ENCODE measurements around the gene DNAJC17. TPM values are rescaled to one million over a fixed set of nuclear protein-coding genes. Genes with fewer than 3 reads are reported as not detected.
A peak's percentile ranks its signal among the peaks of the same experiment; 100 is the strongest.

The DNAJC17 gene
- total and polyA plus RNA-seq, 2 of the 13 experiments (the other 11 are each of a cell fraction or from before 2014, with no cell fraction given), result 22.2 to 26.5 TPM

DNA sequence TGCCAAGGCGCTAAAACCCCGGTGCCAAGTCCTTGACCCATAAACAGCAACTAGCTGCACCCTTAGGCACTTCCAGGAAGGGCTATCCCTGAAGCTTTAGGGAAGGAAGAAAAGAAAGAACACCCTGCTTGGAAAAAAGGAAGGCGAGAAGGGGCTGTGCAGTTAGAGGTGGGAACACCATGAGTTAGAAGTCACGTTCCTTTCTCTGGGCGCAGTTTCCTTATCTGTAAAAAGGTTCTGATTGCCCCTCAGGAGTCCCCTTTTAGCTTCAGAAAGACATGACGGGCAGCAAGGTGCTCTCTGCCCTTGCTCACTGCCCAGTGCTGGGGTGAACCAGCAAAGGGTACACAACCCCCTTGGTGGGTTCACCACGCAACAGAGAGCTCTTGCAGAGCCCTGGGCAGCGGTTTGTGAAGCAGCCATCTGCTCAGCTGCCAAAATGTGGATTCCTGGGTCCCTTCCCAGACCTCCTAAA, 42.6 kb downstream of the DNAJC17 start (continued):
- no peak for TF ChIP-seq MIER3 (CRISPR knock-in tag; IDR thresholded peaks at IDR 0.05; ENCODE audit: borderline replicate concordance)
- TF ChIP-seq, protein P1, sequence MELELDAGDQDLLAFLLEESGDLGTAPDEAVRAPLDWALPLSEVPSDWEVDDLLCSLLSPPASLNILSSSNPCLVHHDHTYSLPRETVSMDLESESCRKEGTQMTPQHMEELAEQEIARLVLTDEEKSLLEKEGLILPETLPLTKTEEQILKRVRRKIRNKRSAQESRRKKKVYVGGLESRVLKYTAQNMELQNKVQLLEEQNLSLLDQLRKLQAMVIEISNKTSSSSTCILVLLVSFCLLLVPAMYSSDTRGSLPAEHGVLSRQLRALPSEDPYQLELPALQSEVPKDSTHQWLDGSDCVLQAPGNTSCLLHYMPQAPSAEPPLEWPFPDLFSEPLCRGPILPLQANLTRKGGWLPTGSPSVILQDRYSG (CRISPR knock-in tag; IDR thresholded peaks at IDR 0.05), result 0 out of 2 replicates have a peak, but pooled peaks have one; percentile 37
- no peak for TF ChIP-seq GABPA (IDR thresholded peaks at IDR 0.05; ENCODE audit: low read depth, low read length)
- TF ChIP-seq GABPA (CRISPR knock-in tag; IDR thresholded peaks at IDR 0.05; ENCODE audit: low read depth), result no peak
- TF ChIP-seq, protein P2, sequence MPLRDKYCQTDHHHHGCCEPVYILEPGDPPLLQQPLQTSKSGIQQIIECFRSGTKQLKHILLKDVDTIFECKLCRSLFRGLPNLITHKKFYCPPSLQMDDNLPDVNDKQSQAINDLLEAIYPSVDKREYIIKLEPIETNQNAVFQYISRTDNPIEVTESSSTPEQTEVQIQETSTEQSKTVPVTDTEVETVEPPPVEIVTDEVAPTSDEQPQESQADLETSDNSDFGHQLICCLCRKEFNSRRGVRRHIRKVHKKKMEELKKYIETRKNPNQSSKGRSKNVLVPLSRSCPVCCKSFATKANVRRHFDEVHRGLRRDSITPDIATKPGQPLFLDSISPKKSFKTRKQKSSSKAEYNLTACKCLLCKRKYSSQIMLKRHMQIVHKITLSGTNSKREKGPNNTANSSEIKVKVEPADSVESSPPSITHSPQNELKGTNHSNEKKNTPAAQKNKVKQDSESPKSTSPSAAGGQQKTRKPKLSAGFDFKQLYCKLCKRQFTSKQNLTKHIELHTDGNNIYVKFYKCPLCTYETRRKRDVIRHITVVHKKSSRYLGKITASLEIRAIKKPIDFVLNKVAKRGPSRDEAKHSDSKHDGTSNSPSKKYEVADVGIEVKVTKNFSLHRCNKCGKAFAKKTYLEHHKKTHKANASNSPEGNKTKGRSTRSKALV (CRISPR knock-in tag; IDR thresholded peaks at IDR 0.05), result no peak
- 0 out of 4 replicates have a peak, but pooled peaks of 1 of the 2 experiments have one; percentile 7 for TF ChIP-seq POLR2A (IDR thresholded peaks at IDR 0.05; ENCODE audit: insufficient read depth in 1 of 2, low read depth in 2 of 2, low read length in 2 of 2)
- no peak for TF ChIP-seq SKI (IDR thresholded peaks at IDR 0.05; ENCODE audit: partially characterized antibody)
- TF ChIP-seq, protein P3, sequence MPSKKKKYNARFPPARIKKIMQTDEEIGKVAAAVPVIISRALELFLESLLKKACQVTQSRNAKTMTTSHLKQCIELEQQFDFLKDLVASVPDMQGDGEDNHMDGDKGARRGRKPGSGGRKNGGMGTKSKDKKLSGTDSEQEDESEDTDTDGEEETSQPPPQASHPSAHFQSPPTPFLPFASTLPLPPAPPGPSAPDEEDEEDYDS (CRISPR knock-in tag; IDR thresholded peaks at IDR 0.05), result no peak

Data from HepG2 (cell line).